ENCODE results near the gene CD9. TPM values are rescaled to one million over a fixed set of nuclear protein-coding genes. Genes with fewer than 3 reads are reported as not detected.

CD9 gene
- total and polyA plus RNA-seq, 2 donors (not counting 3 experiments of a cell fraction or from before 2014, with no cell fraction given), result 379 to 1,225 TPM

DNA sequence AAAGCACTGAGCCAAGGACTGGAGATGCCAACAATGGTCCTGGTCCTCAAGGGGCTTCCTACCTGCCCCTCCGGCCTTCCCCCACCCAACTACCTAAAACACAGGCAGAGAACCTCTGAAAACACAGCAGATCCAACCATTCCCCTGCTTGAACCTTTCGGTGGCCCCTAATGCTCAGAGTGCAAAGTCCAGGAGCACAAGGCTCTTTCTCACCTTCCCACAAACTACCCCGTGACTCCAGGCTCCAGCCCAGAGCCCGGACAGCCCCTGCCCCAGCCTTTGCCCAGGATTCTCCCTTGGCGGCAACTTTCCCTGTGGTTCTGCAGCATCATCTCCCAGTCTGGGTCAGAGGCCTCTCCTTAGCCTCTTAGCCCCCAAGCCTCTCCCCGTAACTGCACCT lies 1.6 kb upstream of the CD9 start:
- BruUV-seq (replicated peaks), result no TSS peak
- DNase-seq (ENCODE audit: low read depth, low spot score) (no peak), FAIRE-seq (no peak)
- dilution Hi-C loops (cut with MboI; ENCODE audit: extremely low pct_ligation_motif_present, low sequenced_read_pairs), result no loop called here
- ChIA-PET POLR2A (no interaction called here), CTCF (no interaction called here)
- Histone ChIP-seq H3K27ac (ENCODE audit: insufficient read depth, low read depth, low read length) (no peak overlapping the region), H3K9ac (replicated peaks; ENCODE audit: extremely low read depth, insufficient read depth, low read length) (no peak overlapping the region), H3K4me2 (ENCODE audit: insufficient read depth, low read length) (no peak overlapping the region), H4K20me1 (replicated peaks; ENCODE audit: control insufficient read depth, extremely low read depth, insufficient read depth, low read length) (no peaks in the 10 kb centered on the region), H3K4me3 (replicated peaks in 1 of 3; ENCODE audit: insufficient read depth in 1 of 3, low read depth in 1 of 3, low read length in 3 of 3) (no peak overlapping the region), H3K79me2 (ENCODE audit: control insufficient read depth, insufficient read depth, low read length) (peaks cover 34% of the 10 kb centered on the region), H2AFZ (ENCODE audit: low read depth, low read length) (no peak overlapping the region), H3K36me3 (ENCODE audit: control insufficient read depth in 2 of 2, extremely low read depth in 1 of 2, insufficient read depth in 2 of 2, low read length in 2 of 2) (no peaks in the 10 kb centered on the region), H3K9me3 (replicated peaks; ENCODE audit: control insufficient read depth, insufficient read depth, low read length) (no peaks in the 10 kb centered on the region), H3K27me3 (ENCODE audit: control insufficient read depth in 2 of 2, insufficient read depth in 2 of 2, low read length in 2 of 2) (no peaks in the 10 kb centered on the region), H3K4me1 (ENCODE audit: control insufficient read depth, extremely low read depth, insufficient read depth, low read length) (peaks cover 40% of the 10 kb centered on the region), H3K9me1 (replicated peaks; ENCODE audit: control insufficient read depth, extremely low read depth, insufficient read depth, low read length) (no peaks in the 10 kb centered on the region)
- intact Hi-C loops (cut with micrococcal nuclease), result no loop called here
- TF ChIP-seq JUN (IDR thresholded peaks at IDR 0.05; ENCODE audit: borderline replicate concordance, insufficient read depth, insufficient read length, low read depth) (no peak), EZH2 (IDR thresholded peaks at IDR 0.05; ENCODE audit: borderline replicate concordance, low read depth, low read length, severe bottlenecking) (no peak), FOS (IDR thresholded peaks at IDR 0.05; ENCODE audit: borderline replicate concordance, insufficient read depth, low read length) (no peak), POLR2AphosphoS5 (IDR thresholded peaks at IDR 0.05; ENCODE audit: insufficient read depth, low read depth, low read length) (no peak), GATA2 (IDR thresholded peaks at IDR 0.05; ENCODE audit: insufficient read depth, insufficient read length, low read depth, low read length) (no peak), MYC (IDR thresholded peaks at IDR 0.05; ENCODE audit: low read depth, low read length) (no peak), POLR2A (IDR thresholded peaks at IDR 0.05; ENCODE audit: low read depth, low read length) (no peak)
- TF ChIP-seq, protein P1, sequence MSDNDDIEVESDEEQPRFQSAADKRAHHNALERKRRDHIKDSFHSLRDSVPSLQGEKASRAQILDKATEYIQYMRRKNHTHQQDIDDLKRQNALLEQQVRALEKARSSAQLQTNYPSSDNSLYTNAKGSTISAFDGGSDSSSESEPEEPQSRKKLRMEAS (IDR thresholded peaks at IDR 0.05; ENCODE audit: insufficient read depth, insufficient read length), result no peak
- TF ChIP-seq, protein P2, sequence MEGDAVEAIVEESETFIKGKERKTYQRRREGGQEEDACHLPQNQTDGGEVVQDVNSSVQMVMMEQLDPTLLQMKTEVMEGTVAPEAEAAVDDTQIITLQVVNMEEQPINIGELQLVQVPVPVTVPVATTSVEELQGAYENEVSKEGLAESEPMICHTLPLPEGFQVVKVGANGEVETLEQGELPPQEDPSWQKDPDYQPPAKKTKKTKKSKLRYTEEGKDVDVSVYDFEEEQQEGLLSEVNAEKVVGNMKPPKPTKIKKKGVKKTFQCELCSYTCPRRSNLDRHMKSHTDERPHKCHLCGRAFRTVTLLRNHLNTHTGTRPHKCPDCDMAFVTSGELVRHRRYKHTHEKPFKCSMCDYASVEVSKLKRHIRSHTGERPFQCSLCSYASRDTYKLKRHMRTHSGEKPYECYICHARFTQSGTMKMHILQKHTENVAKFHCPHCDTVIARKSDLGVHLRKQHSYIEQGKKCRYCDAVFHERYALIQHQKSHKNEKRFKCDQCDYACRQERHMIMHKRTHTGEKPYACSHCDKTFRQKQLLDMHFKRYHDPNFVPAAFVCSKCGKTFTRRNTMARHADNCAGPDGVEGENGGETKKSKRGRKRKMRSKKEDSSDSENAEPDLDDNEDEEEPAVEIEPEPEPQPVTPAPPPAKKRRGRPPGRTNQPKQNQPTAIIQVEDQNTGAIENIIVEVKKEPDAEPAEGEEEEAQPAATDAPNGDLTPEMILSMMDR (IDR thresholded peaks at IDR 0.05; ENCODE audit: extremely low read depth in 1 of 2, insufficient read depth in 1 of 2, low read depth in 1 of 2, low read length in 2 of 2), result no peak
